Effector CD4-positive, alpha-beta T cell (primary cell): ENCODE results near the gene ZNF808.
"Not testable (repeated sequence)": the region's sequence is repeated elsewhere in the genome, so short reads cannot be mapped to it uniquely, and the experiment has no call there.

ENCODE experiments used
- DNase-seq: peaks from one replicate; pipeline ENCODE4 v3.0.0-alpha.2; 2020

The ZNF808 gene

DNA sequence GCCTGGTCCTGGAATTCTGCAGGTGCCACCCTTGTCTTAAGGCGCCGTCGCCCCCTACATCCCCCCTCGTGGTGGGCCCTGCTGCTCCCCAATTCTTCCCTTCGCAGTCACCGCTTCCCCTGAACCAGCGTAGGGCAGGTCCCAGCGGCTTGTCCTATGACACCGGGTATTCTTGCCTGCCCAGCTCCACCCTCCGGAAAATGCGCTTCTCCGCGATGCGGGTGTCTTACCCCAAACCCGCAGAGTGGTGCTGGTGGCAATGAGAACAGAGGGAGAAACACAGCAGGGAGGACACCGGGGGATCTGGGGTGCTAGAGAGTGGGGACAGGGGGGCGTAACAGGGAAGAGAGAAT lies 9.0 kb downstream of the ZNF808 start:
- peak; percentile 27 for DNase-seq

DNA sequence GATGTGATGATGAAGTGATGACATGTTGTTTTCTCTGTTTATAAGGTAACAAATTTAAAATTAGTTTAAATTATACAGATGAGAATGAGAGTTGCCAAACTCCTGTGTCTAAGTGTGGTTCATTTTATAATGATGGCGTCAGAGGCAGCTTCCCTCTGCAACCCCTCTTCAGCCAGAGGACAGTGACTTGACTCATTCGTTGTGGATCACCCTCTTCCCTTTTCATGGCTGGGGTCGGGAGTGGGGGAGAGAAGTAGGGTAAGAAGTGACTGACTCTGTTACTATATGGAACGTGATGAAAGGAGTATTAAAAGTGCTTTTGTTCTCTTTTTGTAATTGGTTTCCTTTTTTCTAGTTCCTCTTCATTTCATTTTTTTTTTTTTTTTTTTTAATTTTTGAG lies 11.3 kb downstream of the ZNF808 start:
- not testable (repeated sequence) for DNase-seq

DNA sequence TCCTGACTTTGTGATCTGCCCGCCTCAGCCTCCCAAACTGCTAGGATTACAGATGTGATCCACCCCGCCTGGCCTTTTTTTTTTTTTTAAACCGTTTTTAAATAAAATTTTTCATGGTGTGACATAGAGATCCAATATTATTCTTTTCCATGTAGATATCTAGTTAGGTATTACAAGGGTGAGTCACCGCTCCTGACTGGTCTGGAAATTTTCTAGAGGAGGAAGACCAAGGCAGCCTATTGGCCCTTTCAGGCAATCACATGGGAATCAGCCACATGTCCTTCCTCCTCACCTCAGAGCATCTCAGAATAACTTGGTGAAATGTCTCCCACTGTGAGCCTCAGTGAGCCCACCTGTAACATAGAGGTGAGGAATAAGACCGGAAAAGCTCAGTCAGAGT lies 13.7 kb downstream of the ZNF808 start:
- not testable (repeated sequence) for DNase-seq

DNA sequence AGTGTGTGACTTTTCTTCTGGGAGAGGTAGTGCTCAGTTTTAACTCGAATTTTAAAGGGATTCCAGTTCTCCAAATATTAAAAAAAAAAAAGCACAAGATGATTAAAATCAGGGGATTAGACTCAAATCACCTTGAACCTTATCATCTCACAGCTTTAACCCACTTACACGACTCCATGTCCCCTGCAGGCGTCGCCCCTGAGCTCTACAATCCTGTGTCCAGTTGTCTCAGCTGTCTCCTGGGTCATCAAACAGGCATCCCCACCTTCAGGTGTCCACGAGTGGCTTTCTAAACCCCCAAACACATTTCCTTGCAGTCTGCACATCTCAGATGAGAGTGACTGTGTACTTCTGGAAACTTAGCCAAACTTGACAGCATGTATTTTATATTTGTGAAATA lies 14.1 kb downstream of the ZNF808 start:
- no peak for DNase-seq

DNA sequence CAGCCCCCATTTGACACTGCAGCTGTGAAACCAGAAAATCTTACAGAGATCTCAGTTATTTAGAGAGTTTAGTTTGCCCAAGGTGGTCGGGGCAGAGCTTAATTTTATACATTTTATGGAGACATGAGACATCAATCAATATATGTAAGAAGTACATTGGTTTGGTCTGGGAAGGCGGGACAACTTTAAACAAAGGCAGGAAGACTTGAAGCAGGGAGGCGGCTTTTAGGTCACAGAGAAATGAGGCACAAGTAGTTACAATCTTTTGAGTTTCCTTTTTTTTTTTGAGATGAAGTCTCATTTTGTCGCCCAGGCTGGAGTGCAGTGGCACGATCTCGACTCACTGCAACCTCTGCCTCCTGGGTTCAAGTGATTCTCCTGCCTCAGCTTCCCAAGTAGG lies 15.1 kb downstream of the ZNF808 start:
- DNase-seq: not testable (repeated sequence)

DNA sequence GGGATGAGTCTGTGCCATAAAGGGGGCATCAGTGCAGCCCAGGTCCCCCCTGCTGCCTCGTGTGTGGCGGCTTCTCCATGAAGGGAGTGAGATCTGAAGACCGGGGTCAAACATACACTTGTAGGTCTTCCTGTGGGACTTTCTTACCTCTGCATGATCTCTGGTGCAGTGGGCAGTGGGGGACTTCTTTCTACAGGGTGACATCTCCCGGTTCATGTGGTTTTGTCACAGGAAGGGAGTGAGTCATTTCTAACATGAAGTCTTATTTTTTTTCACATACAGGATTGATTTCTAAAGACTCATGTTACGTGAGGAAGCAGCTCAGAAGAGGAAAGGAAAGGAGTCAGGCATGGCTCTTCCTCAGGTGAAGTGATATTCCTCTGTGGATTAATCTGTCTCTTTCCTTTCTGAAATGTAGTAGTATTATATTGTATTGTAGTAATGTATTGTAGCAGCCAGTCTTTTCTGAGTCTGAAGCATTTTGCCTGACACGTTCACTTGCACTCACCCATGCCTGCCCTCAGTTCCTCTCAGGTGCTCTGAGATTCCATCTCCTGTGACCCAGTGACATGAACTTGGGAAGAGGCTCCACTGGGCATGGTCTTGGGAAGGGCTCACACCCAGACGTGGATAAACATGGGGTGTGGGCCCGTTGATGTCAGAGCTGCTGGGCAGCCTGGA lies 15.7 kb downstream of the ZNF808 start:
- no peak for DNase-seq

DNA sequence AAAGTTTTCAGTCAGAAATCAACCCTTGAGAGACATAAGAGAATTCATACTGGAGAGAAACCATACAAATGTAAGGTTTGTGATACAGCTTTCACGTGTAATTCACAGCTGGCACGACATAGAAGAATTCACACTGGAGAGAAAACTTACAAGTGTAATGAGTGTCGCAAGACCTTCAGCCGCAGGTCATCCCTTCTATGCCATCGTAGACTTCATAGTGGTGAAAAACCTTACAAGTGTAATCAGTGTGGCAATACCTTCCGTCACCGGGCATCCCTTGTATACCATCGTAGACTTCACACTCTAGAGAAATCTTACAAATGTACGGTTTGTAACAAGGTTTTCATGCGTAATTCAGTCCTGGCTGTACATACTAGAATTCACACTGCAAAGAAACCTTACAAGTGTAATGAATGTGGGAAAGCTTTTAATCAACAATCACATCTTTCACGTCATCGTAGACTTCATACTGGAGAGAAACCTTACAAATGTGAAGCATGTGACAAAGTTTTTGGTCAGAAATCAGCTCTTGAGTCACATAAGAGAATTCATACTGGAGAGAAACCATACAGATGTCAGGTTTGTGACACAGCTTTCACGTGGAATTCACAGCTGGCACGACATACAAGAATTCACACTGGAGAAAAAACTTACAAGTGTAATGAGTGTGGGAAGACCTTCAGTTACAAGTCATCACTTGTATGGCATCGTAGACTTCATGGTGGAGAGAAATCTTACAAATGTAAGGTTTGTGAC lies 26.9 kb downstream of the ZNF808 start:
- no peak for DNase-seq

DNA sequence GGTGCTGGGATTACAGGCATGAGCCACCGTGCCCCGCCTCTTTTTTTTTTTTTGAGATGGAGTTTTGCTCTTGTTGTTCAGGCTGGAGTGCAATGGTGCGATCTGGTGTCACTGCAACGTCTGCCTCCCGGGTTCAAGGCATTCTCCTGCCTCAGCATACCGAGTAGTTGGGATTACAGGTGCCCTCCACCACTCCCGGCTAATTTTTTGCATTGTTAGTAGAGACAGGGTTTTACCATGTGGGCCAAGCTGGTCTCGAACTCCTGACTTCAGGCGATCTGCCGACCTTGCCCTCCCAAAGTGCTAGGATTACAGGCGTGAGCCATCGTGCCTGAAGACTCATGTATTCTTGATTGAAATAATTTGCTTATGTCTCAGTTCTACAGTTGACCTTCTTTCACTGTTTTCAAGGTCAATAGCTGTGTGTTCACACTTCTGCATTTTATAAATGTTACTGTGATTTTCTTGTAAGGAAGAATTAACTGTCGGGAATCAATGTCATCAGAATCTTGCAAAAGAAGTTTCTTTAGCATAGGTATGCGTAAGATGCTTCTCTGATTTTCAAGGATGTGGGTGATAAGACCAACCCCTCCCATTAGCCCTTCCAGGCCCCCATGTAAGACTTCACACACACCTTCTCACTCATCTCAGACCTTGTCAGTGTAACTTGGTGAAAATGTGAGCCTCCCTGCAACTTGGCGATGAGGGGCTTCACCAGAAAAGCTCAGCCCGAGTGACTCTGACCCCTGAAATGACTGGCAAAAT lies 29.9 kb downstream of the ZNF808 start:
- DNase-seq: no peak

DNA sequence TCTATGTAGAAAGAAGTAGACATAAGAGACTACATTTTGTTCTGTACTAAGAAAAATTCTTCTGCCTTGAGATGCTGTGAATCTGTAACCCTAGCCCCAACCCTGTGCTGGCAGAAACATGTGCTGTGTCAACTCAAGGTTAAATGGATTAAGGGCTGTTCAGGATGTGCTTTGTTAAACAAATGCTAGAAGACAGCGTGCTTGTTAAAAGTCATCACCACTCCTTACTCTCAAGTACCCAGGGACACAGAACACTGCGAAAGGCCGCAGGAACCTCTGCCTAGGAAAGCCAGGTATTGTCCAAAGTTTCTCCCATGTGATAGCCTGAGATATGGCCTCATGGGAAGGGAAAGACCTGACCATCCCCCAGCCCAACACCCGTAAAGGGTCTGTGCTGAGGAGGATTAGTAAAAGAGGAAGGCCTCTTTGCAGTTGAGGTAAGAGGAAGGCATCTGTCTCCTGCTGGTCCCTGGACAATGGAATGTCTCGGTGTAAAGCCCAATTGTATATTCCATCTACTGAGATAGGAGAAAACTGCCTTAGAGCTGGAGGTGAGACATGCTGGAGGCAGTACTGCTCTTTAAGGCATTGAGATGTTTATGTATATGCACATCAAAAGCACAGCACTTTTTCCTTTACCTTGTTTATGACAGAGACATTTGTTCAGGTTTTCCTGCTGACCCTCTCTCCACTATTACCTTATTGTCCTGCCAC lies 31.4 kb downstream of the ZNF808 start:
- not testable (repeated sequence) for DNase-seq

DNA sequence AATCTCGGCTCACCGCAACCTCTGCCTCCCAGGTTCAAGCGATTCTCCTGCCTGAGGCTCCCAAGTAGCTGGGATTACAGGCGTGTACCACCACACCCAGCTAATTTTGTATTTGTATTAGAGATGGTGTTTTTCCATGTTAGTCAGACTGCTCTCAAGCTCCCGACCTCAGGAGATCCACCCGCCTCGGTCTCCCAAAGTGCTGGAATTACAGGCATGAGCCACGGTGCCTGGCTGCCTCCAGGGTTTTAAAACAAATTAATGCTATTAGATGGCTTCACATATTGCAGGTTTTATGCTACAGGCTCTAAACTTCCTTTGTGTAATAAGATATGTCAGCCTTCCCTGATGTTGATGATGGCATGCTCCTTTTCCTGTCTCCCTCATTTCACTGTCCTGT lies 34.1 kb downstream of the ZNF808 start:
- DNase-seq: not testable (repeated sequence)

DNA sequence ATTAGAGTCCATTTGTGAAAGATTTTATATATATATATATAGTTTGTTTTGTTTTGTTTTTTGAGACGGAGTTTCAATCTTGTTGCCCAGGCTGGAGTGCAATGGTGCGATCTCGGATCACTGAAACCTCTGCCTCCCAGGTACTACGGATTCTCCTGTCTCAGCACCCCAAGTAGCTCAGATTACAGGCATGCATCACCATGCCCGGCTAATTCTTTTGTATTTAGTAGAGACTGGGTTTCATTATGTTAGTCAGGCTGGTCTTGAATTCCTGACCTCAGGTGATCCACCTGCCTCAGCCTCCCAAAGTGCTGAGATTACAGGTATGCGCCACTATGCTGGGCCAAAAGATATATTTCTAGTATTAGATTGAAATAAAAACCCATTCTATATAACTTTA lies 38.7 kb downstream of the ZNF808 start:
- DNase-seq: no peak

DNA sequence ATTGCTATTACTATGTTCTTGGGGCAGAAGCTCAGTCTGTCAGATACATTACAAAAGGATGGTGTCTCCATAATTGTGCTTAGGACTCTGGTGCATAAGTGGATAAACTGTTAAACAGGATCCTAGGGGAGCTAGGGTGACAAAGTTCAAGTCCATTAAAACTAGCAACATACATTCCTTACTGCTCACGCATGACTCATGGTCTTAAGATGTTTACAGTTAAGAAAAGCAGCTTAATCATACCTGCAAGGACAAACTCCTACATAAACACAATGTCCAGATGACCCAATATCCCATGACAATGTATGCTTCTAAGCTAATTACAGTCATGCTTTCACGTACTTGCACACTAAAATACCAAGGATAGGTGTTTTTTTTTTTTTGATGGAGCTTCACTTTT lies 39.1 kb downstream of the ZNF808 start:
- DNase-seq: no peak

DNA sequence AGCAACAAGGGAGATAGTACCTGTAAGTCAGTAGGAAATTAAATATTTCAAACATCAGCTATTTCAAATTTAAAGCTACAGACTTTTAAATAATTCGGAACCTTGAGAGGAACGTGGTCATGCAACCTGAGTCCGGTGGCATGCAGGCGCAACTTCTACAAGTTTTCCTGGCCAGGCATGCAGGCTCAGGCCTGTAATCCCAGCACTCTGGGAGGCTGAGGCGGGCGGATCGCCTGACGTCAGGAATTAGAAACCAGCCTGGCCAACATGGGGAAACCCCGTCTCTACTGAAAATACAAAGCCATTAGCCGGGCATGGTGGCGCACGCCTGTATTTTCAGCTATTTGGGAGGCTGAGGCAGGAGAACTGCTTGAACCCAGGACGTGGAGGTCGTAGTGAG lies 40.5 kb downstream of the ZNF808 start:
- no peak for DNase-seq

DNA sequence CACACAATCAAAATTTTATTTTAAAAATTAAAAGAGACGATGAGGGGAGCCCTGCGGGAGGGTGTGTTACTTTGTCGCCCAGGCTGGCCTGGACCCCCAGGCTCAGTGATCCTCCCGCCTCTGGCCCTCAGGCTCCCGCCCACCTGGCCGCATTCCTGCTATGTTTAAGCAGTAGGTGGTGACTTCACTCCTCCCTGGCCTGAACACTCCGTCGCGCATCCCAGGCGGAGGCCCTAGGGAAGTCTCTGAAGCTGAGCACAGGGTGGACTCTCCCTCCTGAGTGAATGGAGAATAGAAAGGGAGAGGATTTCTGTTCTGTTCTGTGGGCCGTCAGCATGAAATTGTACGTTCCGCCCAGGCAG lies 42.2 kb downstream of the ZNF808 start:
- not testable (repeated sequence) for DNase-seq

DNA sequence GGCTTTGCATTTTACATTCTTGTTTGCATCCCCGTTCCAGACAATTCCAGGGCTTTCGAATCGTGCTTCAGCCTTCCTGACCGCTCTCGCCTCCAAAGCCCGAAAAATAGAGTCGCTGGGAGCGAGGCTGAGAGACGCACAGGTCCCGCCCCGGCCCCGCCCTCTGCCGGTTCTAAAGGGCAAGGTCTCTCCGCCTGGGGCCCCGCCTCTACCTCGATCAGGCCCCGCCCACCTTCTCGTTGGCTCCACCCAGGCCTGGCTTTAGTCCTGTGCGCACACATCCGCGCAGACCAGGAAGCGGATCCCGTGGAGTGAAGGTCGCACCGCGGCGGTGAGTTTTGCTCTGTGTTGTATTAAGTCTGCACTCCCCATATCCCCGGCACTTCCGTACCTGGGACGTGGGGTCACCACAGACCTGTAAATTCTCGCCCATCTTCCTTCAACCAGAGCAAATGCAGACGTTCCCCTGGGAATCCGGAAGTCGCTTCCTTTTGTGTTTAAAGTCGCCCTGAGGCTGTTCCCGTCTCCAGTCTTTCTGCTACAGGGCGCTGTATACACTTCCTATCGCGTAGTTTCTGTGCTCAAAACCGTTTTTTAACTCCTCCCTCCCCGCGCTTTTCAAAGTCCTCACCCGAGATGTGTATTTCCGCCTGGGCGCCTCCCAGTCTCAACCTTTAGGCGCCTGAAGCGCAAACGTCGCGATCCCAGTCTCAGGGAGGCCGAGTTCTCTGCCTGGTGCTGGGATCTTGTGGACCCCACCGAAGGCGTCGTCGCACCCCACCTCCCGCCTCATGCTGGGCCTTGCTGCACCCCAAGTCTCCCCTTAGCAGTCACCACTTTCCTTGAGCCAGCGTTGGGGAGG lies 42.8 kb downstream of the ZNF808 start, which contains the start of gene ZNF701:
ZNF701 (plus strand) TSS at position 288 of the 862 bp plus-strand sequence. CDS start 3,861 bp downstream, outside the sequence.
- DNase-seq: peak; percentile 91

DNA sequence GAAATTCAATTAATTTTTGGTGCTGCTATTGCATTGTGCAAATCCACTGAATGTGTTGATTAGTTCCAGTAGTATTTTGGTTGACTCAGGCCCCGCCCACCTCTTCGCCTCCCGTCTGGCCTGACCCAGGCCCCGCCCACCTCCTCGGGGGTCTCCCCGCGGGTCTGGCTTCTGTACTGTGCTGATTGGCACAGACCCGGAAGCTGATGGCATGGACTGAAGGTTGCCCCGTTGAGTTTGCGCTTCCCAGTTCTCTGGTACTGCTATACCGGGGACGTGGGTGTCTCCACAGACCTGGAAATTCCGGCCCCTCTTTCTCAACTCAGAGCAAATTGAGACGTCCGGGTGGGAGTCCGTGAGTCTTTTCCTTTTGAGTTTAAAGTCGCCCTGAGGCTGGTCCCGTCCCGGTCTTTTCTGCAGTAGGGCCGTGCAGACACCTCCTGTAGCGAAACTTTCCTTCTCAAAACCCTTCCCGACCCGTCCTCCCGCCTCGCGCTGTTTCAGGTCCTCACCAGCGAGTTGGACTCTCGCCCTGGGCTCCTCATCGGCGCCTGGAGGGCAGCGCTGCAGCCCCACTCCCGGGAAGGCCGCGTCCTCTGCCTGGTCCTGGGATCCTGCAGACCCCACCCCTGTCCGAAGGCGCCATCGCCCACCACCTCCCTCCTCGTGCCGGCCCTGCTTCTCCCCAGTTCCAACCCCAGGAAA lies 57.4 kb downstream of the ZNF808 start:
- no peak for DNase-seq

DNA sequence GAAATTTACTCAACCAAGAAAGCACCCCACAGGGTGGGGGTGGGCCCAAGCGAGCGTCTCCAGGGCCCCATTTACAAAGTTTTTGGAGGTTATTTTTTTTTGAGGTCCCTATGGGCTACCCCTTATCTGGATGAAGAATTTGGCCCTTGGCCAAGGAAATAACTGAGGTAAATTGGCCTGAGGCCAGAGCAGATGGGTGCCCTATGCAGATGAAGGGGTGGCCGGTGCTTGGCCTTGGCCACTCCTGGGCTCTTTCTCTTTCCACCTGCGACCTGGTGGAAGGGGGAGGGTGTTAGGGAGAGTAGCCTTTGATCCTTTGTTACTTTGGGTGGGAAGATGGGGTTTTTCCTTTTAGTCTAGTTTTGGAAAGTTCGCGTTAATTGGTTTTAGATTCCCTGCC lies 58.1 kb downstream of the ZNF808 start:
- DNase-seq: no peak

DNA sequence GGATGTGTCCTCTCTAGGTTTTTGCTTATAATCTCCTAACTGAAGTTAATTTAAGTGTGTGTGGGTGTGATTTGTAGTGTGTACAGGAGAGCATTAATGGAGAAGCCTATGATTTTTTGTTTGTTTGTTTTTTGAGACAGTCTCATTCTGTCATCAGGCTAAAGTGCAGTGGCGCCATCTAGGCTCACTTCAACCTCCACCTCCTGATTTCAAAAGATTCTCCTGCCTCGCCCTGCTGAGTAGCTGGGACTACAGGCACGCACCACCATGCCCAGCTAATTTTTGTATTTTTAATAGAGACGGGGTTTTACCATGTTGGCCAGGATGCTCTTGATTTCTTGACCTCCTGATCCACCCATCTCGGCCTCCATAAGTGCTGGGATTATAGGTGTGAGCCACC lies 63.3 kb downstream of the ZNF808 start:
- DNase-seq: no peak

DNA sequence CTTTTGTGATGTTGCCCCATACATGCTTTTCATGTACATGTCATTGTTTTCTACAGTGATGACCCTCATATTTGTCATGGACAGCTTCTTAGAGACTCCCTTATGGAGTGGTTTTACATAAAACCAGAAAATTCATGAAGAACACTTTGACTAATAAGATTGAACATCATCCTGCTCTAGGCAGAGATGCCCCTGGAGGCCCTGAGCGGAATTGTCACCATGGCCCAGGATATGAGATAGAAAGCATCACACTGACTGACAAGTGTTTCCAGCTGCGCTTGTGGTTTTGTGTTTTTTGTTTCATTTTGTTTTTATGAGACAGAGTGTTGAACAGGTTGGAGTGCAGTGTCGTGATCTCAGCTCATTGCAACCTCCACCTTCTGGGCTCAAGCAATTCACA lies 64.8 kb downstream of the ZNF808 start:
- no peak for DNase-seq

DNA sequence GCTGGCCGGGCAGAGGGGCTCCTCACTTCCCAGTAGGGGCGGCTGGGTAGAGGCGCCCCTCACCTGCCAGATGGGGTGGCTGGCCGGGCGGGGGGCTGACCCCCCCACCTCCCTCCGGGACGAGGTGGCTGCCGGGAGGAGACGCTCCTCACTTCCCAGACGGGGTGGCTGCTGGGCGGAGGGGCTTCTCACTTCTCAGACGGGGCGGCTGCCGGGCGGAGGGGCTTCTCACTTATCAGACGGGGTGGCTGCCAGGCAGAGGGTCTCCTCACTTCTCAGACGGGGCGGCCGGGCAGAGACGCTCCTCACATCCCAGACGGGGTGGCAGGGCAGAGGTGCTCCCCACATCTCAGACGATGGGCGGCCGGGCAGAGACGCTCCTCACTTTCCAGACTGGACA lies 66.0 kb downstream of the ZNF808 start:
- DNase-seq: not testable (repeated sequence)

DNA sequence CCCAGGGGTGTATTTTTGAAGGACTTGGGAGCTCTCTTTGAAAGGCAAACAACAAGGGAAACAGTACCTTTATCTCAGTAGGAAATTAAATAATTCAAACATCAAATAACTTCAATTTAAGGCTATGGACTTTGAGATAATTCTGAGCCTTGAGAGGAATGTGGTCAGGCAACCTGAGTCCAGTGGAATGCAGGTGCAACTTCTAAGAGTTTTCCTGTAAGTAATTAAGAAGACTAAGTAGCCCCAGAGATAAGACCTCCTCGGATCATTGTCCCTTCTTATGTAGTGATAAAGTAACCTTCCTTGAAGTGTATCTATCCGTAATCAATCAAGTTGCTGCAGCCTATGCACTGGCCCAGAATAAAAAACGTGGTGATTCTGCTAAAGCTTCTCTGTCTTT lies 71.8 kb downstream of the ZNF808 start:
- DNase-seq: no peak

DNA sequence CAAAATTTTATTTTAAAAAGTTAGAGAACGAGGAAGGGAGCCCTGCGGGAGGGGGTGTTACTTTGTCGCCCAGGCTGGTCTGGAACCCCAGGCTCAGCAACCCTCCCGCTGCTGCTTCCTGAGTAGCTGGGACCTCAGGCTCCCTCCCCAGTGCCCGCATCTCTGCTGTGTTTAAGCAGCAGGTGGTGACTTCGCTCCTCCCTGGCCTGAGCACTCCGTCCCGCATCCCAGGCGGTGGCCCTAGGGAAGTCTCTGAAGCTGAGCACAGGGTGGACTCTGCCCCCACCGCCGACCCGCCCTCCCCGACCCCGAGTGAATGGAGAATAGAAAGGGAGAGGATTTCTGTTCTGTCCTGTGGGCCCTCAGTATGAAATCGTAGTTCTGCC lies 73.2 kb downstream of the ZNF808 start:
- DNase-seq: no peak
